A673 (cell line): ENCODE results near the gene GAN. TPM values are rescaled to one million over a fixed set of nuclear protein-coding genes. Genes with fewer than 3 reads are reported as not detected.

Source experiments
- BruUV-seq: library from RNA; stranded (reverse); fragments of 400-500 nt; replicated peaks from 2 replicates; lab custom pipeline; 2021; lab: Mats Ljungman, UMichigan
- CTCF ChIA-PET: fragments of 300-600 bp; sonication (Branson Sonifier 250); formaldehyde crosslinking; loops from one replicate; lab custom pipeline; 2022; ENCODE audit warnings: antibody characterized with exemption; lab: Charles Lee
- POLR2A ChIA-PET: fragments of 300-600 bp; sonication (Branson Sonifier 250); formaldehyde crosslinking; loops from one replicate; lab custom pipeline; 2022; ENCODE audit warnings: antibody characterized with exemption; ENCODE audit not compliant: low non-redundant PET; lab: Charles Lee
- DNase-seq: peaks from one replicate; pipeline ENCODE4 v3.0.0-alpha.2; 2015; ENCODE audit warnings: low spot score
- H3K27ac ChIP-seq: fragments of 200-600 bp; sonication (generic); 2 replicates; pipeline ENCODE4 v1.5.1; 2016; ENCODE audit warnings: mixed run types, low read depth, mild to moderate bottlenecking, mixed read lengths, antibody characterized with exemption, low read length; ENCODE audit not compliant: poor library complexity, severe bottlenecking
- H3K27me3 ChIP-seq: fragments of 200-600 bp; sonication (generic); replicated peaks from 2 replicates; pipeline ENCODE4 v1.6.1; 2017; ENCODE audit warnings: mixed run types, low read depth, mild to moderate bottlenecking, mixed read lengths, antibody characterized with exemption, low read length; ENCODE audit not compliant: insufficient read depth, poor library complexity
- H3K36me3 ChIP-seq: fragments of 200-600 bp; sonication (generic); 2 replicates; pipeline ENCODE4 v1.6.1; 2016; ENCODE audit warnings: mixed run types, mild to moderate bottlenecking, mixed read lengths, antibody characterized with exemption, low read length; ENCODE audit not compliant: insufficient read depth, poor library complexity, severe bottlenecking
- H3K4me1 ChIP-seq: fragments of 200-600 bp; sonication (generic); 2 replicates; pipeline ENCODE4 v1.6.1; 2017; ENCODE audit warnings: mixed run types, mild to moderate bottlenecking, mixed read lengths, antibody characterized with exemption, low read length; ENCODE audit not compliant: insufficient read depth, poor library complexity, severe bottlenecking
- H3K4me3 ChIP-seq: fragments of 200-600 bp; sonication (generic); 2 replicates; pipeline ENCODE4 v1.5.1; 2016; ENCODE audit warnings: low read depth, mixed run types, mild to moderate bottlenecking, mixed read lengths, low read length; ENCODE audit not compliant: poor library complexity, severe bottlenecking
- H3K9me3 ChIP-seq: fragments of 200-600 bp; sonication (generic); 2 replicates; pipeline ENCODE4 v1.6.1; 2016; ENCODE audit warnings: mixed run types, low read depth, mild to moderate bottlenecking, mixed read lengths, antibody characterized with exemption, low read length; ENCODE audit not compliant: poor library complexity, severe bottlenecking
- CTCF ChIP-seq: fragments of 300-800, 200-600 bp; sonication (generic); conservative IDR thresholded peaks from 2 replicates; pipeline ENCODE4 v1.5.1; 2017; ENCODE audit warnings: low read depth, mild to moderate bottlenecking, antibody characterized with exemption, low read length, moderate library complexity, mixed read lengths
- EZH2 ChIP-seq: fragments of 200-600 bp; sonication (generic); IDR thresholded peaks from 2 replicates; pipeline ENCODE4 v1.6.1; 2017; ENCODE audit warnings: borderline replicate concordance, low read depth, mild to moderate bottlenecking, mixed read lengths, antibody characterized with exemption, low read length; ENCODE audit not compliant: poor library complexity, severe bottlenecking
- intact Hi-C: fragments of 100-400 bp; cut with micrococcal nuclease; formaldehyde crosslinking; loops from one replicate; pipeline ENCODE4 v1.10.0; 2022; ENCODE audit not compliant: unreplicated experiment
- total RNA-seq: library from RNA; stranded (reverse); gene quantifications from 2 replicates; pipeline ENCODE4 v1.2.3, GENCODE V29; 2021

Gene GAN
- total RNA-seq, 1 experiment from 2014 or later: 18.0 TPM

GRCh38 chr16:81427219-81427618 is 112.5 kb downstream of the GAN start:
- DNase-seq: no peak
- POLR2A ChIA-PET: no interaction called here
- no TSS peak for BruUV-seq

GRCh38 chr16:81429045-81429521 is 114.3 kb downstream of the GAN start:
- intact Hi-C loops: no loop called here
- peak; percentile 42 for TF ChIP-seq CTCF
- no peak for TF ChIP-seq EZH2
- Histone ChIP-seq H3K36me3 (no peaks in the 10 kb centered on the region), H3K4me3 (no peak overlapping the region), H3K9me3 (no peaks in the 10 kb centered on the region), H3K4me1 (no peaks in the 10 kb centered on the region), H3K27ac (no peak overlapping the region), H3K27me3 (no peaks in the 10 kb centered on the region)
- DNase-seq: peak; percentile 39
- no TSS peak for BruUV-seq
- ChIA-PET POLR2A (no interaction called here), CTCF (no interaction called here)

More at GRCh38 chr16:81427219-81427618, 112.5 kb downstream of the GAN start:
- no peaks in the 10 kb centered on the region for H3K9me3 ChIP-seq
- no peaks in the 10 kb centered on the region for H3K4me1 ChIP-seq
- H3K27me3 ChIP-seq: no peaks in the 10 kb centered on the region
- CTCF ChIA-PET: no interaction called here
- intact Hi-C loops: no loop called here
- H3K36me3 ChIP-seq: no peaks in the 10 kb centered on the region
- H3K27ac ChIP-seq: no peak overlapping the region
- TF ChIP-seq CTCF (no peak), EZH2 (no peak)
- no peak overlapping the region for H3K4me3 ChIP-seq

- intact Hi-C loops: no loop called here
- Histone ChIP-seq H3K36me3 (no peaks in the 10 kb centered on the region), H3K4me3 (no peak overlapping the region), H3K27me3 (no peaks in the 10 kb centered on the region), H3K27ac (no peak overlapping the region), H3K4me1 (no peaks in the 10 kb centered on the region), H3K9me3 (no peaks in the 10 kb centered on the region)
- BruUV-seq: no TSS peak
- TF ChIP-seq EZH2 (no peak), CTCF (no peak)
- DNase-seq: no peak
- POLR2A ChIA-PET: no interaction called here
- CTCF ChIA-PET: no interaction called here
Measured at GRCh38 chr16:81431554-81432353, 117.0 kb downstream of the GAN start.
